AG10803 (cell line): ENCODE measurements around the gene GNB3.
"Not testable (repeated sequence)": the region's sequence is repeated elsewhere in the genome, so short reads cannot be mapped to it uniquely, and the experiment has no call there.

Experiments
- DNase-seq: peaks from one replicate; pipeline ENCODE4 v3.0.0; 2010; ENCODE audit warnings: low read depth
- H3K4me3 ChIP-seq: 2 replicates; pipeline ENCODE4 v1.5.1; 2011; ENCODE audit warnings: mild to moderate bottlenecking, low read length, control low read depth
- TF ChIP-seq, protein P1 (sequence below): conservative IDR thresholded peaks from 2 replicates; pipeline ENCODE4 v1.5.1; 2011; ENCODE audit warnings: mild to moderate bottlenecking, low read length, control low read depth, inconsistent platforms

GNB3 gene

DNA sequence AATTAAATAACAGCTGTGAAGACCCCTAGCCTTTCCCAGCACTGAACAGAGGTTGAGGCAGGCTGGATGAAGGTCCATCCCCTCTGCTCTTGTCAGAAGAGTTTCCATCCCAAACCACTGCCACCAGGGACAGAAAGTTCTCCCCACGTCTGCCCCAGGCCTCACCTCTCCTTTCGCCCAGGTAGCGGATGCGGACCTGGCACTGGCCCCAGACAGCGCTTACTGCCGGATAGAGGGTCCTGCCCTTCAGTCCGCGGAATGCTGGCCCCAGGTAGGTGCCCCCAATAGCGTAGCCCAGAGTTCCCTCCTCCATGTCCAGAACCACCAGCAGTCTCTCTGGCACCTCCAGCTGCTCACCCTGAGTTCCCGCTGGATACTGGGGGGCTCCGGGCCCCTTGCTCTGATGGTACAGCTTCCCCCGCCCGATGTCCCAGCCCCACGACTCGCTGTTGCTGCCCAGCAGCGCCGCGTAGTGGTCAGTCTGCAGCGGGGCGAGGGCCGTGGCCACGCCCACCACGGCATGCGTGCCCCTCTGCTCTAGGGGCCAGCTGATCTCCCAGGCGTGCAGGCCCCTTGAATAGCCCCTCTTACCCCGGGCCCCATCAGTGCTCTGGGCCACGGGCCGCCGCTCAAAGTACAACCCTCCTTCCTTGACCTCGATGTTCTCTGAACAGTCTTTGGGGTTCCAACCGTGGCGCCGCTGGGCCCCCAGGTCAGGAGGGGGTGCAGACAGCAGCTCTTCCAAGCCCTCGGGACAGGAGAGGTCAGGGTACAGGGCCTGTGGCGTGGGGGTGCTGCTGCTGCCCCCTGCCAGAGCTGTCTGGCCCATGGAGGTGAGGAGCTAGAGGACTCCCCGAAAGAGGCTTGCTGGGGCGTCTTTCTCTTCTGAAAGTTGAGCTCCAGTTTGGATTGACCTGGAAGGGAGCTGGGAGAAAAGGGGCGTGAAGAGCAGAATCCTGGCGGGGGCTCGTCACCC is 31.6 kb downstream of the GNB3 start:
- peak; percentile 59 for DNase-seq
- peak overlapping the region; percentile 83 for H3K4me3 ChIP-seq

DNA sequence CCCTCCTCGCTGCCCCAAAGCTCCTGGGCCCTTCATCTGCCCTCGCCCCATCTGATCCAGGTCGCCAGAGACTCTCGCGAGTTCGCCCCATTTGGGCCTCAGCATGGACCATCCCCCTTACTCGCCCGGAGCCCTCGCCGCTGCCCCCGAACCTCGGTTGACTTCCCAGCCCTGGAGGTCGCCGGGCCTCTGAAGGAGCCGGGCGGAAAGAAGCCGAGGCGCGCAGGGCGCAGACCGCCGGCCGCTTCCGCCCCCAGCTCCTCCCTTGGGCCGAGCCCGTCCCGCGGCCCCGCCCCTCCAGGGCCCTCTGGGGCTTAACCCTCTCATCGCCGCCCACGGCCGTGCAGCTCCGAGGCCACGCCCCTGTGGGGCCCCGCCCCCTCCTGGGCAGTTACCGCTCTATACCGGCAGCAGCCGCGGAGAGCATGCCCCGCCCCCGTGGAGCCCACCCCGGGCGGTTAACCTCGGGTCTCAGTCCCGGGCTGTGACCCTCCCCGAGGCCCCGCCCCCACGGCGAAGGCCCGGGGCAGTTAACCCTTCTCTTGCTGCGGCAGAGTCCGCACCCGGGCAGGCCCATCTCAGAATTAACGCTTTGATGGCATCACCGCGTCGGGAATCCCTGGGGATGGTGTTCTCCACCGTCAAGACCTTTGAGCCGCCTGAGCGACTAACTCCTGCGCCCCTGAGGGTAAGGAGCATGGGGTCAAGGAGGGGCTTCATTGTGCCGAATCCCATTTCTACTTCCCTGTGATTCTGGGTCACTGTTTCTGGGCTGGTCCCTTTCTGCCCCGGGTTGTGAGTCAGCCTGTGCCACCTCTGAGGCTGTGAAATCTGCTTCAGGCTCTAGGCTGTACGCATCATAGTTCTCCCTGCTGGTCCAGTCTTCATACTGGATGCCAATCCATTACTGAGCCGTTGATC is 32.6 kb downstream of the GNB3 start, which contains the start of gene SPSB2:
Gene SPSB2 (minus strand): TSS at position 210 of the 921 bp plus-strand sequence. CDS start 402 bp downstream, outside the sequence.
- DNase-seq = peak; percentile 91
- TF ChIP-seq, protein P1, sequence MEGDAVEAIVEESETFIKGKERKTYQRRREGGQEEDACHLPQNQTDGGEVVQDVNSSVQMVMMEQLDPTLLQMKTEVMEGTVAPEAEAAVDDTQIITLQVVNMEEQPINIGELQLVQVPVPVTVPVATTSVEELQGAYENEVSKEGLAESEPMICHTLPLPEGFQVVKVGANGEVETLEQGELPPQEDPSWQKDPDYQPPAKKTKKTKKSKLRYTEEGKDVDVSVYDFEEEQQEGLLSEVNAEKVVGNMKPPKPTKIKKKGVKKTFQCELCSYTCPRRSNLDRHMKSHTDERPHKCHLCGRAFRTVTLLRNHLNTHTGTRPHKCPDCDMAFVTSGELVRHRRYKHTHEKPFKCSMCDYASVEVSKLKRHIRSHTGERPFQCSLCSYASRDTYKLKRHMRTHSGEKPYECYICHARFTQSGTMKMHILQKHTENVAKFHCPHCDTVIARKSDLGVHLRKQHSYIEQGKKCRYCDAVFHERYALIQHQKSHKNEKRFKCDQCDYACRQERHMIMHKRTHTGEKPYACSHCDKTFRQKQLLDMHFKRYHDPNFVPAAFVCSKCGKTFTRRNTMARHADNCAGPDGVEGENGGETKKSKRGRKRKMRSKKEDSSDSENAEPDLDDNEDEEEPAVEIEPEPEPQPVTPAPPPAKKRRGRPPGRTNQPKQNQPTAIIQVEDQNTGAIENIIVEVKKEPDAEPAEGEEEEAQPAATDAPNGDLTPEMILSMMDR = no peak
- peak within 1 kb of the TSS; percentile 83 for H3K4me3 ChIP-seq

More for the DNA sequence above, 31.6 kb downstream of the GNB3 start:
- TF ChIP-seq, protein P1 = peak; percentile 86

DNA sequence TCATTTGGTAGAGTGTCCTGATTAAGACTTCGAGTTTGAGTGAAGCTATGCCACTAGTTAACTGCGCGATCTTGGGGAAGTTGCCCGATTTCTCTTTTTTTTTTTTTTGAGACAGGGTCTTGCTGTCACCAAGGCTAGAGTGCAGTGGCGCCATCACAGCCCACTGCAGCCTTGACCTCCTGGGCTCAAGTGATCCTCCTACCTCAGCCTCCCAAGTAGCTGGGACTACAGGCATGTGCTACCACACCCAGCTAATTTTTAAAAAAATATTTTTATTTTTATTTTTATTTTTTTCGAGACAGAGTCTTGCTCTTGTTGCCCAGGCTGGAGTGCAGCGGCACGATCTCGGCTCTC is 33.3 kb downstream of the GNB3 start:
- not testable (repeated sequence) for DNase-seq
- peak overlapping the region; percentile 83 for H3K4me3 ChIP-seq

DNA sequence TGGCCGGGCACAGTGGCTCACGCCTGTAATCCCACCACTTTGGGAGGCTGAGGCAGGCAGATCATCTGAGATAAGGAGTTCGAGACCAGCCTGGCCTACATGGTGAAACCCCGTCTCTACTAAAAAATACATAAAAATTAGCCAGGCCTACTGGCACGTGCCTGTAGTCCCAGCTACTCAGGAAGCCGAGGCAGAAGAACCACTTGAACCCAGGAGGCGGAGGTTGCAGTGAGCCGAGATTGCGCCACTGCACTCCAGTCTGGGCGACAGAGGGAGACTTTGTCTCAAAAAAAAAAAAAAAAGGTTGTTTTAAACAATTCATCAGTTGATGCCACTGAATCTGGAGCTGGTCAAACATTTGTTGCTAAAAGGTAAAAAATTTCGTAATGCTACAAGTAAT is 39.1 kb downstream of the GNB3 start:
- not testable (repeated sequence) for H3K4me3 ChIP-seq

DNA sequence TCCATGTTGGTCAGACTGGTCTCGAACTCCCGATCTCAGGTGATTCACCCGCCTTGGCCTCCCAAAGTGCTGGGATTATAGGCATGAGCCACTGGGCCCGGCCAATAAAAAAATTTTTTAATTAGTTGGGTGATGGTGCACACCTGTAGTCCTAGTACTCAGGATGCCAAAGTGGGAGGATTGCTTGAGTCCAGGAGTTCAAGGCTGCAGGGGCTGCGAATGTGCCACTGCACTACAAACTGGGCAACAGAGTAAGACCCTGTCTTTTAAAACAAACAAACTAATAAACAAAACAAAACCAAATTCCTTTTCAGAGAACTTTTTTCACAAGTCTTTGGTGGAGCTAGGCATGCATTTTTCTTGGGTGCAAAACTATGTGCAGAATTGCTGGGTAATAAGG is 42.5 kb downstream of the GNB3 start:
- no peak for DNase-seq
- H3K4me3 ChIP-seq = no peak overlapping the region
- TF ChIP-seq, protein P1 = no peak

More for the DNA sequence above, 39.1 kb downstream of the GNB3 start:
- DNase-seq = not testable (repeated sequence)

DNA sequence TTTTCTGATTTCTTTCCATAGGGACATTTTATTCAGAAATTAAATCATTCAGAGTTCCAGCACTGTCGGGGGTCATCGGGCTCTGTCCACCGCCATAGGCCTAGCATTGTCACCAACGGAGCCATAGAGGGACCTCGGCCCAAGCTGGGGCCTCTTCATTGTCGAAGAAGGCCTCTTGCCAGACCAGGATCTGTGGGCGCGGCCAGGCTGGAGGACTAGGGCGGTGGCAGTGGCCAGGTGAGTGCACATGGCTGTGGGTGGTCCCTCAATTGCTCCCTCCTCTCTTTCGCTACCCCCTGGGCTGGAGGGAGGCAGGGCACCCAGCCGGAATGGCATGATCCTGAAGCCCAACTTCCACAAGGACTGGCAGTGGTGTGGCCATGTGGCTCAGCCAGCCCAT is 43.0 kb downstream of the GNB3 start:
- TF ChIP-seq, protein P1 = no peak
- H3K4me3 ChIP-seq = no peak overlapping the region
- DNase-seq = no peak

DNA sequence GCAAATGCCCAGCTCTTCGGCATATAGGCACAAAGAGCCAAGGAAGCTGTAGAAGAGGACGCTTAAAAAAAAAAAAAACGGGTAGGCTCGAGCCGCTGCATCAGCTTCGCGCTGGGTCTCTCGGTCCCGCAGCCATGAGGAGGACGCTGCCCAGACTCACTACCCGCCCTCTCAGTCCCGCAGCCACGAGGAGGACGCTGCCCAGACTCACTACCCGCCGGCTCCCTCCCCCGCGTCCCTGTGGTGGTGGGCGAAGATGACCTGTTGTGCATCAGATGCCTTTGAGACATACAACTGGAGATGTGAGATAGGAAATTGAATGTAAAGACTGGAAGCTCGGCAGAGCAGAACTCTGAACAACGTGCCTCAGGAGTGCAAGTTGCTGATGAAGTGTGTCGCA is 43.8 kb downstream of the GNB3 start:
- TF ChIP-seq, protein P1 = no peak

DNA sequence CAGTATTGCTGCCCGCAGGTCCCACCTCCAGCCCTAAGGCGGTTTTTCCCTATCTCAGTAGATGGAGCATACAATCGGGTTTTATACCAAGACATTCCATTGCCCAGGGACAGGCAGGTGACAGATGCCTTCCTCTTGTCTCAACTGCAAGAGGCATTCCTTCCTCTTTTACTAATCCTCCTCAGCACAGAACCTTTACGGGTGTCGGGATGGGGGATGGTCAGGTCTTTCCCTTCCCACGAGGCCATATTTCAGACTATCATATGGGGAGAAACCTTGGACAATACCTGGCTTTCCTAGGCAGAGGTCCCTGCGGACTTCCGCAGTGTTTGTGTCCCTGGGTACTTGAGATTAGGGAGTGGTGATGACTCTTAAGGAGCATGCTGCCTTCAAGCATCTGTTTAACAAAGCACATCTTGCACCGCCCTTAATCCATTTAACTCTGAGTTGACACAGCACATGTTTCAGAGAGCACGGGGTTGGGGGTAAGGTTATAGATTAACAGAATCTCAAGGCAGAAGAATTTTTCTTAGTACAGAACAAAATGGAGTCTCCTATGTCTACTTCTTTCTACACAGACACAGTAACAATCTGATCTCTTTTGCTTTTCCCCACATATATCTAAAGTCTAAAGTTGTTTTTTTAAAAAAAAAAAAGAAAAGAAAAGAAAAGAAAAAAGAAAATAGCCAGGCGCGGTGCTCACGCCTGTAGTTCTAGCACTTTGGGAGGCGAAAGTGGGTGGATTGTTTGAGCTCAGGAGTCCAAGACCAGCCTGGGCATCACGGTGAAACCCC is 45.7 kb downstream of the GNB3 start:
- DNase-seq = not testable (repeated sequence)

More for the DNA sequence above, 43.8 kb downstream of the GNB3 start:
- no peak overlapping the region for H3K4me3 ChIP-seq
- no peak for DNase-seq

More for the DNA sequence above, 45.7 kb downstream of the GNB3 start:
- H3K4me3 ChIP-seq = not testable (repeated sequence)
